CD4-positive, alpha-beta T cell treated with Interleukin-12 subunit alpha and Interleukin-12 subunit beta, for 1 hour (primary cell): ENCODE data around the gene ABHD6.
"Not testable (repeated sequence)": the region's sequence is repeated elsewhere in the genome, so short reads cannot be mapped to it uniquely, and the experiment has no call there.

ENCODE experiments used
- DNase-seq: peaks from one replicate; pipeline ENCODE4 v3.0.0-alpha.2; 2020

ABHD6 gene

GRCh38 chr3:58324391-58325390 lies 87.1 kb downstream of the ABHD6 start:
- peak; percentile 13 for DNase-seq

GRCh38 chr3:58325525-58325992 lies 88.0 kb downstream of the ABHD6 start:
- DNase-seq, result no peak

GRCh38 chr3:58326267-58326900 lies 88.8 kb downstream of the ABHD6 start:
- no peak for DNase-seq

- no peak for DNase-seq
Observed at GRCh38 chr3:58329150-58329921, 91.7 kb downstream of the ABHD6 start.

- DNase-seq, result no peak
Observed at GRCh38 chr3:58329922-58330413, 92.4 kb downstream of the ABHD6 start.

- no peak for DNase-seq
Observed at GRCh38 chr3:58331593-58332152, 94.1 kb downstream of the ABHD6 start.

GRCh38 chr3:58332575-58333188 lies 95.1 kb downstream of the ABHD6 start, which contains the start of gene PXK:
PXK (plus strand) TSS chr3:58332892; CDS start chr3:58332989, 97 bp downstream.
- peak; percentile 82 for DNase-seq

- peak; percentile 23 for DNase-seq
Observed at GRCh38 chr3:58333206-58334012, 95.8 kb downstream of the ABHD6 start.

GRCh38 chr3:58334013-58334321 lies 96.4 kb downstream of the ABHD6 start:
- DNase-seq, result no peak

- DNase-seq, result no peak
Observed at GRCh38 chr3:58334506-58334884, 96.9 kb downstream of the ABHD6 start.

GRCh38 chr3:58335652-58335947 lies 98.0 kb downstream of the ABHD6 start:
- DNase-seq, result no peak

GRCh38 chr3:58336135-58336882 lies 98.7 kb downstream of the ABHD6 start:
- DNase-seq, result no peak

GRCh38 chr3:58337190-58337589 lies 99.6 kb downstream of the ABHD6 start:
- no peak for DNase-seq

- DNase-seq, result not testable (repeated sequence)
Observed at GRCh38 chr3:58339146-58339545, 101.6 kb downstream of the ABHD6 start.

GRCh38 chr3:58340594-58341244 lies 103.1 kb downstream of the ABHD6 start:
- DNase-seq, result no peak

- DNase-seq, result no peak
Observed at GRCh38 chr3:58341376-58341775, 103.8 kb downstream of the ABHD6 start.

GRCh38 chr3:58342676-58343075 lies 105.1 kb downstream of the ABHD6 start:
- no peak for DNase-seq
